Spleen (tissue), 11 donors: ENCODE measurements around the gene MACROD2. TPM values are rescaled to one million over a fixed set of nuclear protein-coding genes. Genes with fewer than 3 reads are reported as not detected.
A peak's percentile ranks its signal among the peaks of the same experiment; 100 is the strongest.

Experiments
- DNase-seq: peaks from one replicate; pipeline ENCODE4 v3.0.0-alpha.2; 2020
- H3K27ac ChIP-seq, 8 donors: fragments of 200-600 bp; sonication (generic) in 7 of 8; 1 replicate in 4 of 8; 2 replicates in 4 of 8; pipeline versions ENCODE4 v1.5.0 to v1.8.0; 2016 to 2021; ENCODE audit warnings: inconsistent platforms in 4 of 8, mild to moderate bottlenecking in 4 of 8, moderate library complexity in 1 of 8
- H3K27me3 ChIP-seq, 7 donors: fragments of 200-600 bp; sonication (generic) in 6 of 7; replicated peaks in 1 of 7; 1 replicate in 4 of 7; 2 replicates in 3 of 7; pipeline versions ENCODE4 v1.5.0 to v1.8.0; 2016 to 2021; ENCODE audit warnings: inconsistent platforms in 3 of 7, mild to moderate bottlenecking in 1 of 7
- H3K36me3 ChIP-seq, 6 donors: fragments of 200-600 bp; sonication (generic) in 5 of 6; 1 replicate in 4 of 6; 2 replicates in 2 of 6; pipeline versions ENCODE4 v1.5.0 to v1.8.0; 2016 to 2021; ENCODE audit warnings: inconsistent platforms in 2 of 6
- H3K4me1 ChIP-seq, 6 donors: fragments of 200-600 bp; sonication (generic) in 5 of 6; 1 replicate in 3 of 6; 2 replicates in 3 of 6; pipeline versions ENCODE4 v1.5.0 to v1.8.0; 2016 to 2021; ENCODE audit warnings: inconsistent platforms in 3 of 6
- H3K4me3 ChIP-seq, 8 donors: fragments of 200-600 bp; sonication (generic) in 7 of 8; 1 replicate in 4 of 8; 2 replicates in 4 of 8; pipeline versions ENCODE4 v1.5.0 to v1.8.0; 2016 to 2021; ENCODE audit warnings: inconsistent platforms in 4 of 8, mild to moderate bottlenecking in 4 of 8, moderate library complexity in 2 of 8
- H3K9me3 ChIP-seq, 8 donors: fragments of 200-600 bp; sonication (generic) in 7 of 8; 1 replicate in 4 of 8; 2 replicates in 4 of 8; pipeline versions ENCODE4 v1.5.0 to v1.8.0; 2016 to 2021; ENCODE audit warnings: inconsistent platforms in 4 of 8
- CTCF ChIP-seq, 11 experiments: fragments of 200-600 bp in 7 of 11; fragments of 450-650 bp in 4 of 11; sonication (generic) in 4 of 11; IDR thresholded peaks in 8 of 11; conservative IDR thresholded peaks in 3 of 11; 1 replicate in 7 of 11; 2 replicates in 4 of 11; pipeline versions ENCODE4 v1.4.0 to v1.8.0; 2016 to 2021; ENCODE audit warnings: antibody characterized with exemption in 11 of 11, inconsistent platforms in 4 of 11, mild to moderate bottlenecking in 1 of 11
- POLR2A ChIP-seq, 3 donors: fragments of 450-650 bp; IDR thresholded peaks; one replicate each; pipeline ENCODE4 v1.5.1; 2017; ENCODE audit warnings: antibody characterized with exemption in 3 of 3, mild to moderate bottlenecking in 1 of 3
- POLR2AphosphoS5 ChIP-seq, 3 donors: sonication (generic); formaldehyde crosslinking; IDR thresholded peaks; one replicate each; pipeline ENCODE4 v1.5.1; 2017; ENCODE audit warnings: antibody characterized with exemption in 3 of 3
- WGBS, 5 donors: extraction: QIAGEN DNeasy Blood & Tissue Kit in 3 of 5; methylation state at CpG; one replicate each; pipeline versions ENCODE4 v1.1.5 to v1.1.7; 2013 to 2018; 5-methylcytosine and 5-hydroxymethylcytosine counted together
- intact Hi-C: fragments of 100-400 bp; cut with DNase I; formaldehyde crosslinking; loops from one replicate; pipeline ENCODE4 v1.15.0; 2023; ENCODE audit warnings: low total_unique reads
- polyA plus RNA-seq, 3 donors: library from polyadenylated mRNA; stranded (reverse); fragments of 200-250 nt; gene quantifications; one replicate each; pipeline ENCODE4 v1.2.1, GENCODE V29; 2013
- total RNA-seq, 7 donors: library from RNA; depleted of rRNA in 3 of 7; stranded (reverse); fragments of >200 nt in 3 of 7; fragmentation: NEBNext Ultra II Directional in 4 of 7; extraction: Animal tissue kit (Norgen Biotek cat#: 25700) in 4 of 7; gene quantifications; one replicate each; pipeline versions ENCODE4 v1.1.0 to v1.2.1, GENCODE V29; 2016 to 2021
- donor health status: healthy with polysubstance abuse.
- donor health status: DM: no; HTN: no; CAD: no; lungs with moderate emphysema.
- donor health status: DM: no; HTN: no; CAD: no.
- donor health status: Bipolar disorder and iron deficiency.
- donor health status: healthy.
- donor health status: DM: no; HTN: no; CAD: no.
- donor health status: DM: yes; HTN: yes; CAD: no.

MACROD2 gene
- total and polyA plus RNA-seq, 10 donors = 1.5 to 4.7 (median 3.4) TPM

DNA sequence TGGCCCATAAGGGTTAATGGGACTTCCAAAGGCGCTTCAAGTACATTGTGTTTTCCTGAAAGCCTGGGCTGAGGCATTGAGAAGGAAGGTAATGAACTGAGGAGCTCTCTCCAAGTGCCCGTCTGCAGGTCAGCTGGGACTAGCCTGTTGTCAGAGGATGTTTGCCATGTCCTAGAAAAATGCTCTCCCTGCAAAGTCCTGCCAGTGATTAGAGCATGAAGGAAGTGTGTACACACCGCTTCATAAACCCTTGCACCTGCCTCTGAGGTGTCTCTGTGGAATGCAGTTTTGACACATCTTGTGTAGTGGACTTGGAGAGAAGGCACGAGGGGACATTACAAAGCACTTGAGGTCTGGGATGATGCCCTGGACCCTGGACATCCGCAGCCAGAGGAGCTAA lies 2071.3 kb downstream of the MACROD2 start:
- Histone ChIP-seq H3K4me3 (no peak overlapping the region), H3K36me3 (no peaks in the 10 kb centered on the region), H3K27ac (no peak overlapping the region), H3K4me1 (peaks cover 0 to 24% (median 1%) of the 10 kb centered on the region in 6 donors), H3K9me3 (peaks cover 0 to 14% (median 9%) of the 10 kb centered on the region in 8 donors), H3K27me3 (no peaks in the 10 kb centered on the region)
- TF ChIP-seq POLR2A (IDR thresholded peaks at IDR 0.05) (no peak), POLR2AphosphoS5 (IDR thresholded peaks at IDR 0.05) (no peak), CTCF (IDR thresholded peaks at IDR 0.05 in 8 of 11, conservative IDR thresholded peaks at IDR 0.05 in 3 of 11) (no peak)
- DNase-seq = no peak
- intact Hi-C loops = no loop called here
- WGBS, 5 donors = 78 to 92% (median 85%) methylated on average over 5 of the region's 5 CpGs

DNA sequence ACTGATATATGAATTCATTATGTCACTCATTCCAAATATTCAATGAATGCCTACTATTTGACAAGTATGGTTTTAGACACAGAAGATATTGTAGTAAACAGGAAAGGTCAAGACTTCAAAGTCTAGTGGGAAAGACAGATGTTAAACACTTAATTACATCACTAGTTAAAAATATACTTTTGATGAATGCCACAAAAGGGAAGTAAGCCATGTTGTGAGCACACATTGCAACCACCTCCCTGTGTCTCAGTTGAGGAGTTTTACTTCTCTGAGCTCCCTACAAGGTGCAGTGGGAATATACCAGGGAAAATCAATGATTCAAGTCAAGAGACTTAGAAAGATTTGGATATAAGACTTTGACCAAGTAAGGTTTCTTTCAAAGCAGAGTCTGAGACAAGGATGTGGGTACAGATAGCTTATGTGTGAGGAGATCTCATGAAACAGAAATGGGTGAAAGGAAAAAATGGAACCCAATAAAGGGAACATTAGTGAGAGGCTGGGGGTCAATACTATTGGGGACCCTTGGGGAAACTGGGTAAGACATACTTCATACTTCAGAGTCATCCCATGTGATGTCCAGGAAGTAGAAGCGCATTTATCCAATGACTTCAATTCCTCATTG lies 2074.2 kb downstream of the MACROD2 start:
- no peaks in the 10 kb centered on the region for H3K27me3 ChIP-seq
- peaks cover 0 to 14% (median 9%) of the 10 kb centered on the region in 8 donors for H3K9me3 ChIP-seq
- 95 to 100% (median 98%) methylated on average over 1 of the region's 1 CpG for WGBS, 5 donors
- intact Hi-C loops = no loop called here
- H3K4me1 ChIP-seq = peaks cover 0 to 22% (median 1%) of the 10 kb centered on the region in 6 donors
- TF ChIP-seq POLR2A (IDR thresholded peaks at IDR 0.05) = no peak
- DNase-seq = no peak
- H3K4me3 ChIP-seq = no peak overlapping the region
- peak overlapping the region; percentile 22 to 60 (median 50) for H3K27ac ChIP-seq
- H3K36me3 ChIP-seq = no peaks in the 10 kb centered on the region

GRCh38 chr20:16072220-16072619 lies 2076.9 kb downstream of the MACROD2 start:
- TF ChIP-seq POLR2AphosphoS5 (IDR thresholded peaks at IDR 0.05) (no peak), CTCF (IDR thresholded peaks at IDR 0.05 in 8 of 11, conservative IDR thresholded peaks at IDR 0.05 in 3 of 11) (no peak)
- WGBS, 5 donors = 72 to 85% (median 74%) methylated on average over 1 of the region's 1 CpG
- Histone ChIP-seq H3K27ac (no peak overlapping the region), H3K9me3 (peaks cover 0 to 9% (median 4%) of the 10 kb centered on the region in 8 donors), H3K4me1 (peaks cover 0 to 11% (median 0%) of the 10 kb centered on the region in 6 donors), H3K36me3 (no peaks in the 10 kb centered on the region), H3K4me3 (no peak overlapping the region), H3K27me3 (no peaks in the 10 kb centered on the region)
- DNase-seq = no peak
- intact Hi-C loops = no loop called here

- Histone ChIP-seq H3K27ac (peak overlapping the region; percentile 8 to 72 (median 68)), H3K4me3 (no peak overlapping the region), H3K9me3 (no peaks in the 10 kb centered on the region), H3K36me3 (no peaks in the 10 kb centered on the region), H3K4me1 (peaks cover 0 to 37% (median 4%) of the 10 kb centered on the region in 6 donors), H3K27me3 (no peaks in the 10 kb centered on the region)
- intact Hi-C loops = no loop called here
- TF ChIP-seq POLR2A (IDR thresholded peaks at IDR 0.05) (no peak), CTCF (IDR thresholded peaks at IDR 0.05 in 8 of 11, conservative IDR thresholded peaks at IDR 0.05 in 3 of 11) (no peak), POLR2AphosphoS5 (IDR thresholded peaks at IDR 0.05) (no peak)
- WGBS, 5 donors = 40 to 51% (median 42%) methylated on average over 2 of the region's 2 CpGs
- DNase-seq = no peak
These were observed 2083.0 kb downstream of the MACROD2 start for GRCh38 chr20:16078172-16078898.
